ENCODE results near the gene SREBF1.
A peak's percentile ranks its signal among the peaks of the same experiment; 100 is the strongest.

The SREBF1 gene

GRCh38 chr17:17824783-17825614, 11.8 kb downstream of the SREBF1 start:
- no peak for DNase-seq (ENCODE audit: low spot score)

DNA sequence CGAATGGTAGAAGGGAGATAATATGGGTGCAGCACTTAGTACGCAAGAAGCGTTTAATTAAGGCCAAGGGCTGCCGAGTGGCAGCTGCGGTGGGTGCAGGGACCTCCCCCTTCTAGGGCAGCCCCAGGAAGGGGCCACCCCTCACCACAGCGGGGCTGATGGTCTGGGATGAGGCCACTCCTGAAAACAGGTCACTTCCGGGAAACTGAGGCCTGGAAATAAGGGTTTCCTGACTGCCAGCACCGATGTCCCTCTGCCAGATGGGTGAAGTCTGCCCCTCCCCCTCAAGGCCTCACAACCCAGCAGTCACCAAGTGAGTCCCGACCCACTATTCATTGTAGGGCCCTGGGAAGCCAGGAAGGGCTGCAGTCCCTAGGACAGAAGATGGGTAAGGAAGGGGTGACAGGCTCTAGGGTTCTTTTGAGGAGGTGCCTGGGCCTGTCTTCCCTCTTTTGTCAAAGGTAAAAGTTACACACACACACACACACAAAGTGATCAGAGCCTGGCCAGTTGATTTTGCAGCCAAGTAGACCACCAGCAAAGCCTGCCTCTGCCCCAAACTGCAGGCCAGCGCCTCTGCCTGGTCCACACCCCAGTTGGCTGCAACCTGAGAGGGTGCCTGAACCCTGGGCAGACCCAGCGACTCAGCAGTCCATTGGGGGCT, 12.5 kb downstream of the SREBF1 start:
- DNase-seq (ENCODE audit: low spot score) = no peak

DNA sequence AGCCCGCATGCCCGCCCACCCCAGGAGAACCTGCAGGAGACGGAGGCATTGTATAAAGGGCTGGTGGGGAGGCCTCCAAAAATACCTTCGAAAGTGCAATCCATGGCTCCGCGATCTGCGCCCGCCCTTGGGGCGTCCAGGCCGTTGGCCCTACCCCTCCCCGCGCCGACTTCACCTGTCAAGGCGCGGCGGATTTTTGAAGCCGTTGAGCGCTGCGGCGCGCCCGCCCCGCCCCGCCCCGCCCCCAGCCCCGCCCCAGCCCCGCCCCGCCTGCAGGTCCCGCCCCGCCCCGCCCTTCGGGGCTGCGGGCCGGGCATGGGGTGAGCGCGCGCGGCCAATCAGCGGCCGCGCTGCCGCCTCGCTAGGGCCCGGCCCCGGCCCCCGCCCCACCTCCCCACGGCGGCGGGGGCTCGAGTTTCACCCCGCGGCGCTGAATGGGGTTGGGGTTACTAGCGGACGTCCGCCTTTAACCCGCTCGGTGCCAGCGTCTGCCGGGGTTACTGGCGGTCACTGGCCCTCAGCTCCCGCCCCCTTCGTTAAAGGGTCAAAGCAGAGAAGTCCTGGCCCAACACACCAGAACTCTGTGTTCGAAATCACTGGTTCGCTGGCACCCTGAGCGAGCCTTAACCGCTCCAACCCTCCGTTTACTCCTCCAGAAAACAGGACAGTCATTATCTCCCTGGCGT, 13.2 kb downstream of the SREBF1 start:
- peak; percentile 99 for DNase-seq (ENCODE audit: low spot score)

DNA sequence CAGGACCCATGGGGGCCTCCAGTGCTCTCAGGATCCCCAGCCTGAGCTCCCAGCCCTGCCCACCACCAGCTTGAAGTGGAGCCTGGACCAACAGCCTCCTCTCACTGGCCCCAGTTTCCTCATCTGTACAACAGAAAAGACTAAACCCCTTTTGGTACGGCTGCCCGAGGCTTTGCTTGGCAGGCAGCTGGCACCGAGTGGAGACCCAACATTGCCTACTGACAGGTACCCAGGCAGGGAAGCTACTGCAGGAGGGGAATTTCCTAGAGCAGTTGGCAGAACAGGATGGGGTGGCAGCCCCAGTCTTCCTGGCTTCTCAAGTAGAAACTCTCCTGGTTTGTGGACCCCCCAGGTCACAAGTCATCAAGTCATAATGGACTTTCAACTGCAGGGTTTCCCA, 14.2 kb downstream of the SREBF1 start:
- no peak for DNase-seq (ENCODE audit: low spot score)

DNA sequence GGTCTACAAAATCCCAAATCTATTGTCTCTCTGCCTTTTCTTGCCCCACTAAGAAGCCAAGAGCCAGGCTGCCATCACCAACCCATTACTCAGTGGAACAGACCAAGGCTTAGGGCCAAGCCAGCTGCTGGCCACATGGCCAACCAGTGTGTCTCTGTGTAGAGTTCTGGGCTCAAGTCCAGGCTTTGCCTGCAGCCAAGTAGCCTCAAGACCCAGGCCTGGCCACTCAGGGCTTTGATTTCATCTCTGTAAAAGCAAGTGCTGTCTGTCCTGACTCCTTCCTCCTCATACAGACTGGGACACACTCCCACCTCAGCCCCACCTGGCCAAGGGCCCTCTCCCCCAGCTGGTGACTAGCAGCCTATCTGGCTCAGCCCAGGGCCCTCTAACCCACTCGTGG, 14.6 kb downstream of the SREBF1 start:
- peak; percentile 84 for DNase-seq (ENCODE audit: low spot score)

GRCh38 chr17:17820463-17821158, 16.2 kb downstream of the SREBF1 start:
- no peak for DNase-seq (ENCODE audit: low spot score)

- no peak for DNase-seq (ENCODE audit: low spot score)
These were observed 16.7 kb downstream of the SREBF1 start for GRCh38 chr17:17820046-17820445.

DNA sequence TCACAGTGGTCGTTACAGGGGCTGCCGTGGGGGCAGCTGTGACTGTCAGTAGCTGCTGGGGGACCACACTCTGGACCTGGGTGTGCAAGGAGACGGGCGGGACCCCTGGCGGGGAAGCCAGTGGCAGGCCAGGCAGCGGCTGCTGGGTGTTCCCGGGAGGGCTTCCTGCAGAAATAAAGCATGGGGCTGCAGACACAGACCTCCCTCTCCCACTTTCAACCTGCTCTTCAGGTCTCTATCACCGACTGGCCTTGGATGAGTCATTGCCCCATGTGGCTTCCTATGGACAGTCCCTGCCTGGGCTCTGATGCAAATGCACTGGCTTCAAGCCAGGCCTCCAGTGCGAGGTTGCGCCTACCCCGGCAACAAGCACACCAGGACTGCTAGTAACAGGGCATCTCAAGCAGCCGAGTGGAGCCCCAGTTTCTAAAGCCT, 17.2 kb downstream of the SREBF1 start:
- DNase-seq (ENCODE audit: low spot score) = peak; percentile 80

DNA sequence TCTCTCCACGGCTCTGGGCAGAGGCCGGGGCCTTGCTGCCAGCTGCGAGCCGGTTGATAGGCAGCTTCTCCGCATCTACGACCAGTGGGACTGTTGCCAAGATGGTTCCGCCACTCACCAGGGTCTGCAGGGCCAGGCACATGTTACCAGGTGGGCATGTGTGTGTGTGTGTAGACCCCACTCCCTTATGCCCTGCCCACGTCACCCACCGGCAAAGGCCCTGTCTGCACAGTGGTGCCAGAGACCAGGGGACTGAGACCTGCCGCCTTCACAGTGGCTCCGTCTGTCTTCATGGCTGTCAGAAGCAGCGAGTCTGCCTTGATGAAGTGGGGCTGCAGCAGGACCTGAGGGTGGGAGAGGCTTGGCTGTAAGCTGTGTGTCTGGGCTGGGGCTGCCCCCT, 17.7 kb downstream of the SREBF1 start:
- DNase-seq (ENCODE audit: low spot score) = no peak

DNA sequence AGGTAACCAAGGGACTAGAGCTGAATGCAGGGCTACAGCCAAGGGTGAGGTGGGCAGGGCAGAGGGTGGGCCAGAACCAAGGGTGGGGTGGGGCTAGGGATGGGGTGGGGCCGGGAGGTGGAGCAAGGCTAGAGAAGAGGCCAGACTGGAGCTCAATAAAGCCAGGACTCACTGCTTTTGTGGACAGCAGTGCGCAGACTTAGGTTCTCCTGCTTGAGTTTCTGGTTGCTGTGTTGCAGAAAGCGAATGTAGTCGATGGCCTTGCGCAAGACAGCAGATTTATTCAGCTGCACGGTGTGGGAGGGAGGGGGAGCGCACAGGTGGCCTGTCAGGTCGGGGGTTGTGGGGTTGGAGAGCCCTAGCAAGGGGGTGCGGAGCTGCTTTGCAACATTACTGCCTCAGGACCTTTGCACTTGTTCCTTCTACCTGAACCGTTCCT, 18.7 kb downstream of the SREBF1 start:
- peak; percentile 83 for DNase-seq (ENCODE audit: low spot score)

- DNase-seq (ENCODE audit: low spot score) = no peak
These were observed 19.2 kb downstream of the SREBF1 start for GRCh38 chr17:17817552-17817947.

DNA sequence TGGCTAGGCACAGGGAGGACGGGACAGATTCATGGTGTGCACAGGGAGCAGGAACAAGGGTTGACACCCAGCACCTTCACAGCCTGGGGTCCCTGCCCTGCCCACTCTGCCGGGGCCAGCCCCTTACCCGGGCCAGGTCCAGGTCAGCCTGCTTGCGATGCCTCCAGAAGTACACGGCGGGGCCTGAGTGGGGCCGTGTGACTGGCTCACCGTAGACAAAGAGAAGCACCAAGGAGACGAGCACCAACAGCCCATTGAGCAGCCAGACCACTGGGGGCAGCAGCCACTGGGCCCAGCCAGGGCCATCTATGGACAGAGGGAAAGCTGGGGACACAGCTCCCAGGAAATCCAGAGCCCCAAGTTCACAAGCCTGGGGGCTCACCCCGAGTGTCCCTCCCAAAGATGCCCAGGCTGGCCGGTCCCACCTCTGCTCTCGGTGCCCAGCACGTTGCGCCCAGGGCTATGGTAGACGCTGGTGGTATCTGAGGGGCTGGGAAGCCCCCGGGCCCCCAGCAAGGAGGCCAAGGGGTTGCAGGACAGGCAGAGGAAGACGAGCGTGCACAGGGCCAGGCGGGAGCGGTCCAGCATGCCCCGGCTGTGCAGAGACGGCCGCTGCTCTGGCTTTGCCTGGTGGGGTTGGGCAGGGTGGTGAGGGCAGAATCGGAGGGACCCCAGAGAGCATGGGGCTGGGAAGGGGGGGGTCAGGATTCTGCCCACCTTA, 19.8 kb downstream of the SREBF1 start:
- DNase-seq (ENCODE audit: low spot score) = no peak

DNA sequence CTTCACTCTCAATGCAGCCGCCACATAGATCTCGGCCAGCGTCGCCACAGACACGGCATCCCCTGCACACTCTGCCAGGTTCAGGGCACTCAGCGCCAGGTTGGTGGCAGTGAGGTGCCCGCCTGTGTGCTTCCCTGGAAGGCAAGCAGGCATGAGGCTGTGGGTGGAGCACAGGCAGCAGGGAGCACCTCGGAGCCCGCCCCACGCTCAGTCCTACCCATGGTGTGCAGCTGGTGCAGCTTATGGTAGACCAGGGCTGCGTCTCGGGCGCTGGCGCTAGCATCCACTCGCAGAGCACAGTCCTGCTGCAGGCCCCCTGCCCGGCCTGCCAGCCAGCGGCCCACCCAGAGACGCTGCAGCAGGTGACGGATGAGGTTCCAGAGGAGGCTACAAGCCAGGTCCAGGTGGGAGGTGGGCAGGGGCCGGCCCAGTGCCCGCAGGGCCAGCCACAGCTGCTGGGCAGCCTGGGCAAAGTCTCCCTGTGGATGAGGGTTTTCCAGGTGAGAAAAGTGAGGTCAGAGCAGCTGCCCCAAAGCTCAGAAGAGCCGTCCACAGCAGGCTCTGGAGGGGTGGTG, 20.5 kb downstream of the SREBF1 start:
- no peak for DNase-seq (ENCODE audit: low spot score)

DNA sequence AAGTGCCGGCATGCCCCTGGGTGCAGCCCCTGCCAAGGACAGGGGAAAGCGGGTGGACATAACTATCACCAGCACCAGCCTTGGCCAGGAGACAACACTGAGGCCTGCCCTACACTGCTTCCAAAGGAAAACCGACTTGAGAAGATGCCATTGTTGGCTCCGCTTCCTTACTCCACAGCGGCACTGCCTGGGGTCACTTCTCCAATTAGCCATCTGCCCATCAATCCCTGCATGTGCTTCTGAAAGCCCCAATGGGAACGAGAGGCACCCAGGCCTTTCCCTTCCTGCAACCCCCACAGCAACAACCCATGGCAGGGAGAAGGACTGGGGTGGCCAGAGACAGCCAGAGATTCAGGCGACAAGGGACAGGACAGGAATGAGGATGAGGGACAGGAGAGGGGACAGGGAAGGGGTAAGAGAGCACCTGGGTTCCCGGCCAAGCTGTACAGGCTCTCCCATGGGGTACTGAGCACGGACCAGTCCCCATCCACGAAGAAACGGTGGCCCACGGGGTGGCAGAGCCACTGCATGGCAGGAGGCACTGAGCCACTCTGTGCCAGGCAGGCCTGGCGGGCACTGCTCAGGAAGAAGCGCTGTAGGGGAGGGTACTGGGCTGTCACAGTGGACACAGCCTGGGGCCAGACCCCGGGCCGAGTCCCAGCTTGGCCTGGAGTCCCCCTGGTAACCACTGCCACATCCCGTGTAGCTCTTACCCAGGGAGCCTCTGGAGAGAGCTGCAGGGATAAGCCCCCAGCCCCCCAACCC, 21.2 kb downstream of the SREBF1 start:
- no peak for DNase-seq (ENCODE audit: low spot score)

DNA sequence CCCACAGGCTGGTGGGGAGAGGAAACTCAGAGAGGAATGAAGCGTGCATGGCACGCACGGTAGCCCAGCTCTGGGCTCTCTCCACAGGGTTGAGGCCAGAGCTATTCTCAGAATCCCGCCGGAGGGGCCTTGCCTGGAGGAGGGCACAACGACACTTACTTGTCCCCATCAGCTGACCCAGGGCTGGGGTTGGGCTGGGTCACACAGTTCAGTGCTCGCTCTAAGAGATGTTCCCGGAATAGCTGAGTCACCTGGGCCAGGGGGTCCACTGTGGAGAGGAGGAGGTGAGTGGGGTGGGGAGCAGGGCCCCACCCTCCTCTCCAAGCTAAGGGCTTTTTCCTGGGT, 21.8 kb downstream of the SREBF1 start:
- no peak for DNase-seq (ENCODE audit: low spot score)

DNA sequence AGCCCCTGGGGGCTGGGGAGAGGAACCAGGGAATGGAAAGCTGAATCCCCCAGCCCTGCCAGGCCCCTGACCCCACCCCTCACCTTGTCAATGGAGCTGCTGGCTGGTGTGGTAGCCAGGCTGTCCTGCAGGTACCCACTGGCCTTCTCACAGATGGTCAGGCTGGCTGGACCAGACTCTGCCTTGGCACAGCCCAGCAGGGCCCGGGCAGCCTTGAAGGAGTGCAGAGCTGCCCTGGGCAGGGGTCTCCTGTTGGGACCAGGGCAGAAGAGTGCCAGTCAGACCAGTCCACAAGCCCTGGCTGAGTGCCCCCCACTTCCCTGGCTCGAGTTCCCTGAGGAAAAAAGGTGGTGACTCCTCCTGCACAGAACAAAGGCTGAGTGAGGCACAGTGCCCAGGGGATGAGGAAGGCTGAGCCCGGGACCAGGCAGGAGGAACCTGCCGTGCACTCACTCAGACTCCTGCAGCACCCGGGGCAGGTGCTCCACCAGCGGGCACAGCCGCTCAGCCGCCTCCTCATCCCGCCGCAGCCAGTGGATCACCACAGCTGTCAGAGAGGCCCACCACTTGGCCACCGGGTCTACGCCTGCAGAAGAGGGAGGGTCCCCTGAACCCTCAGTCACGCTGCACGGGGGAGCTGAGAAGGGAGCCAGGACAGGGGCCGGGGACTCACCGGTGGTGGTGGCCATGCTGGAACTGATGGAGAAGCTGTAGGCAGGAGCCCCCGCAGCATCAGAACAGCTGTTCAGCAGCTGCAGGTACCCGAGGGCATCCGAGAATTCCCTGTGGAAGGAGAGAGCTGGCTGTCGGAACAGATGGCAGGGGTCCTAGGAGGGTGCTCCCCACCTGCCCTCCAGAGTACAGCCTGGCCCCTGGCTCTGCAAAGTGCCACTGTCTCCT, 22.4 kb downstream of the SREBF1 start:
- DNase-seq (ENCODE audit: low spot score) = no peak

DNA sequence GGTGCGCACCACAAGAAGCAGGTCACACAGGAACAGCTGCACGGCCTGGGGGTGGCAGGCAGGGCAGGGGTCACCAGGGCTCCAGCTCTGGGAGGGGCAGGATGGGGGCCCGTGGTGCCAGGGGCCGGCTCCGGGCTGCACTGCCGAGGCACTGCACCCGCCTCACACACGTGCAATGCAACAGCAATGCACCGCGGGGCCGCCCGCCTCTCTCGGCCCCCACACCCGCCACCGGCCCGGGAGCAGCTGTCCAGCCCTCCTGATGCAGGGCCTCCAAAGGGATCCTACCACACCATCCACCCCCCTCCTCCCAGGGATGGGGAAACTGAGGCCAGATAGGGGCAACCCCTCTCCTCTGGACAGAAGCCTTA, 23.1 kb downstream of the SREBF1 start:
- no peak for DNase-seq (ENCODE audit: low spot score)

DNA sequence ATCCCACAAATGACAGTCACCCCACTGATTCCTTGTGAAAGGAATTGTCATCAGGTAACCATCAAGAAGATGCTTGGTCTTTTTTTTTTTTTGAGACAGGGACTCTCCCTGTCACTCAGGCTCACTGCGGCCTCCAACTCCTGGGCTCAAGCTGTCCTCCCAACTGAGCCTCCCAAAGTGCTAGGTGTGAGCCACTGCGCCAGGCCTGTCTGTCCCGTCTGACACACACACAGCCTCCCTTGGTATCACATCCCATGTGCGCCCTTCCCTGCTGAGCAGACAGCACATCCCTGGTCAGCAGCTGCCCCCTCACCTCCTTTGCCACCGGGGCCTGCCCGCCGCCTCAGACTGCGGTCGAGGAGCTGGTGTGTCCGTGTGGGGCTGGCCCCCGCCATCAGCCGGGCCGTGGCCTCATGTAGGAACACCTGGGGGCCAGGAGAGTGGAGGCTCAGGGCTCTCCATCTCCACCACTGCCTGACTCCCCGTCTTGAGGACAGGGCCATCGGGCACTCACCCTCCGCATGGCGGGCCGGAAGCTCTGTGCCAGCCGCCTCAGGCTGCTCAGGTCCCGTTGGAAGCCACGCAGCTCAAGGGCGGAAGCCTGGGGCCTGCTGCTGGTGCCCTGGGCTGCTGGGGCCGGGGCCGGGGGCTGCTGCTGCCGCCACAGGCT, 23.6 kb downstream of the SREBF1 start:
- DNase-seq (ENCODE audit: low spot score) = no peak
